ENCODE data around the gene TRAPPC13. TPM values are rescaled to one million over a fixed set of nuclear protein-coding genes. Genes with fewer than 3 reads are reported as not detected.

Gene TRAPPC13
- total and polyA plus RNA-seq, 11 donors = 9.5 to 24.8 (median 16.5) TPM

- no peak for ATAC-seq
Observed at GRCh38 chr5:65623482-65623881, 1.3 kb upstream of the TRAPPC13 start.

GRCh38 chr5:65624025-65624570, 729 bp upstream of the TRAPPC13 start, which contains the start of gene TRIM23:
Gene TRIM23 (minus strand): TSS chr5:65624333. CDS start chr5:65624274, 59 bp downstream.
- Histone ChIP-seq H3K4me1 (peaks cover 0 to 37% (median 29%) of the 10 kb centered on the region in 12 donors), H3K27me3 (no peaks in the 10 kb centered on the region), H3K27ac (peak within 1 kb of the TSS; percentile 65 to 94 (median 91)), H3K4me3 (peak within 1 kb of the TSS; percentile 60 to 96 (median 76)), H3K36me3 (peaks cover 0 to 12% (median 7%) of the 10 kb centered on the region in 9 donors), H3K9me3 (no peaks in the 10 kb centered on the region)
- peak; percentile 98 to 99 (median 99) for ATAC-seq
- TF ChIP-seq POLR2A (IDR thresholded peaks at IDR 0.05) (peak in 1 of 2 donors; percentile 40), CTCF (IDR thresholded peaks at IDR 0.05) (no peak)
- WGBS, 4 donors = 0 to 1% (median 0%) methylated on average over 23 to 32 of the region's 32 CpGs
- peak; percentile 93 to 95 (median 94) for DNase-seq
- intact Hi-C loops (cut with DNase I) = no loop called here

More at GRCh38 chr5:65623482-65623881, 1.3 kb upstream of the TRAPPC13 start:
- H3K4me3 ChIP-seq = peak overlapping the region; percentile 60 to 96 (median 76)
- H3K9me3 ChIP-seq = no peaks in the 10 kb centered on the region
- H3K27me3 ChIP-seq = no peaks in the 10 kb centered on the region
- peaks cover 0 to 6% (median under 1%) of the 10 kb centered on the region in 9 donors for H3K36me3 ChIP-seq
- WGBS, 4 donors = 4 to 8% (median 5%) methylated on average over 9 of the region's 9 CpGs
- peak overlapping the region in 11 of 12 donors; percentile 65 to 94 (median 91) for H3K27ac ChIP-seq
- DNase-seq = no peak
- TF ChIP-seq POLR2A (IDR thresholded peaks at IDR 0.05) = no peak
- no peak for TF ChIP-seq CTCF (IDR thresholded peaks at IDR 0.05)
- peaks cover 0 to 42% (median 29%) of the 10 kb centered on the region in 12 donors for H3K4me1 ChIP-seq
- intact Hi-C loops (cut with DNase I) = no loop called here

- H3K27ac ChIP-seq = peak overlapping the region in 2 of 12 donors; percentile 92 to 93
Observed at GRCh38 chr5:65625743-65626142, 916 bp downstream of the TRAPPC13 start.

More at GRCh38 chr5:65625743-65626142, 916 bp downstream of the TRAPPC13 start:
- peaks cover 0 to 21% (median 18%) of the 10 kb centered on the region in 9 donors for H3K36me3 ChIP-seq
- H3K4me3 ChIP-seq = peak overlapping the region; percentile 60 to 96 (median 76)
- peaks cover 0 to 37% (median 29%) of the 10 kb centered on the region in 12 donors for H3K4me1 ChIP-seq
- no peaks in the 10 kb centered on the region for H3K9me3 ChIP-seq
- no peak for ATAC-seq
- intact Hi-C loops (cut with DNase I) = loop anchor here in 1 of 10 donors (5.0 kb wide), 1 partner anchor 92 kb away; no protein-coding TSS in a partner anchor
- no peaks in the 10 kb centered on the region for H3K27me3 ChIP-seq
- WGBS, 4 donors = 63 to 70% (median 68%) methylated on average over 6 of the region's 6 CpGs
- DNase-seq = no peak
- TF ChIP-seq CTCF (IDR thresholded peaks at IDR 0.05) (no peak), POLR2A (IDR thresholded peaks at IDR 0.05) (no peak)
